IMR-90 (cell line): ENCODE results near the gene FCGR3B.
"Not testable (repeated sequence)": the region's sequence is repeated elsewhere in the genome, so short reads cannot be mapped to it uniquely, and the experiment has no call there.

Source experiments
- BHLHE40 ChIP-seq: fragments of 150-350 bp; IDR thresholded peaks from 2 replicates; pipeline ENCODE4 v1.6.1; 2016; ENCODE audit warnings: mild to moderate bottlenecking, low read depth, low read length
- CEBPB ChIP-seq: IDR thresholded peaks from 2 replicates; pipeline ENCODE4 v1.6.1; 2012; ENCODE audit warnings: low read depth, low read length, improper control_type of control experiment
- CHD1 ChIP-seq: IDR thresholded peaks from 2 replicates; pipeline ENCODE4 v1.6.1; 2012; ENCODE audit warnings: low read depth, low read length, improper control_type of control experiment
- MXI1 ChIP-seq: IDR thresholded peaks from 2 replicates; pipeline ENCODE4 v1.6.1; 2012; ENCODE audit warnings: low read depth, mild to moderate bottlenecking, low read length, moderate library complexity, borderline replicate concordance
- POLR2A ChIP-seq: IDR thresholded peaks from 2 replicates; pipeline ENCODE4 v1.6.1; 2012; ENCODE audit warnings: mild to moderate bottlenecking, low read depth, low read length
- RAD21 ChIP-seq: IDR thresholded peaks from 2 replicates; pipeline ENCODE4 v1.6.1; 2012; ENCODE audit warnings: low read length, improper control_type of control experiment
- RCOR1 ChIP-seq: IDR thresholded peaks from 2 replicates; pipeline ENCODE4 v1.6.1; 2012; ENCODE audit warnings: mild to moderate bottlenecking, low read length, improper control_type of control experiment; ENCODE audit not compliant: insufficient replicate concordance
- RFX5 ChIP-seq: IDR thresholded peaks from 2 replicates; pipeline ENCODE4 v1.8.0; 2012; ENCODE audit warnings: low read depth, mild to moderate bottlenecking, low read length, moderate library complexity
- SMC3 ChIP-seq: fragments of 150-350 bp; IDR thresholded peaks from 2 replicates; pipeline ENCODE4 v1.6.1; 2016; ENCODE audit warnings: low read depth, mild to moderate bottlenecking, antibody characterized with exemption, low read length, moderate library complexity
- TF ChIP-seq, protein P1 (sequence below): conservative IDR thresholded peaks from 2 replicates; pipeline ENCODE4 v1.5.1; 2012; ENCODE audit warnings: mild to moderate bottlenecking, low read depth, low read length, improper control_type of control experiment
- TF ChIP-seq, protein P2 (sequence below): fragments of 150-350 bp; IDR thresholded peaks from 2 replicates; pipeline ENCODE4 v1.6.1; 2017; ENCODE audit warnings: mild to moderate bottlenecking, antibody characterized with exemption, low read length, low read depth

DNA sequence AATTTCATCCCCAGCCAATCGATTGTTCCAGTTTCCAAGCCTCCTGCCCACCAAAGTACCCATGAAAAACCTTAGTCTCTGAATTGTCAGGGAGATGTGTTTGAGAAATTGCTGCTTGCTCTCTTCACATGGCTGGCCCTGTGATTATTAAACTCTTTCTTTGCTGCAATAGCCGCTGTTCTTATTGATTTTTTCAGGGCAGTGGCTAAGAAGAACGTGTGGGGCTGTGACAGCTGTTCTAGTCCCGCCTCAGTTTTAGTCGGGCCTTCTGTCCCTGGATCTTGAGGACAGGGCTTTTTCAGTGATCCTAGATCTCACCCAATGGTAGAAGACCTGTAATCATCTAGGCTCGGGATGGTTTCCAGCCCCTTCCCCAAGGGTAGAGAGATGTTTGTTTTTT, 23.0 kb upstream of the FCGR3B start:
- TF ChIP-seq, protein P1, sequence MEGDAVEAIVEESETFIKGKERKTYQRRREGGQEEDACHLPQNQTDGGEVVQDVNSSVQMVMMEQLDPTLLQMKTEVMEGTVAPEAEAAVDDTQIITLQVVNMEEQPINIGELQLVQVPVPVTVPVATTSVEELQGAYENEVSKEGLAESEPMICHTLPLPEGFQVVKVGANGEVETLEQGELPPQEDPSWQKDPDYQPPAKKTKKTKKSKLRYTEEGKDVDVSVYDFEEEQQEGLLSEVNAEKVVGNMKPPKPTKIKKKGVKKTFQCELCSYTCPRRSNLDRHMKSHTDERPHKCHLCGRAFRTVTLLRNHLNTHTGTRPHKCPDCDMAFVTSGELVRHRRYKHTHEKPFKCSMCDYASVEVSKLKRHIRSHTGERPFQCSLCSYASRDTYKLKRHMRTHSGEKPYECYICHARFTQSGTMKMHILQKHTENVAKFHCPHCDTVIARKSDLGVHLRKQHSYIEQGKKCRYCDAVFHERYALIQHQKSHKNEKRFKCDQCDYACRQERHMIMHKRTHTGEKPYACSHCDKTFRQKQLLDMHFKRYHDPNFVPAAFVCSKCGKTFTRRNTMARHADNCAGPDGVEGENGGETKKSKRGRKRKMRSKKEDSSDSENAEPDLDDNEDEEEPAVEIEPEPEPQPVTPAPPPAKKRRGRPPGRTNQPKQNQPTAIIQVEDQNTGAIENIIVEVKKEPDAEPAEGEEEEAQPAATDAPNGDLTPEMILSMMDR, result not testable (repeated sequence)
- TF ChIP-seq POLR2A, CHD1, RFX5, RAD21, CEBPB, SMC3, RCOR1, MXI1, BHLHE40: not testable (repeated sequence)
- TF ChIP-seq, protein P2, sequence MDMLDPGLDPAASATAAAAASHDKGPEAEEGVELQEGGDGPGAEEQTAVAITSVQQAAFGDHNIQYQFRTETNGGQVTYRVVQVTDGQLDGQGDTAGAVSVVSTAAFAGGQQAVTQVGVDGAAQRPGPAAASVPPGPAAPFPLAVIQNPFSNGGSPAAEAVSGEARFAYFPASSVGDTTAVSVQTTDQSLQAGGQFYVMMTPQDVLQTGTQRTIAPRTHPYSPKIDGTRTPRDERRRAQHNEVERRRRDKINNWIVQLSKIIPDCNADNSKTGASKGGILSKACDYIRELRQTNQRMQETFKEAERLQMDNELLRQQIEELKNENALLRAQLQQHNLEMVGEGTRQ, result not testable (repeated sequence)
